Adrenal gland (tissue), 5 donors: ENCODE results near the gene RSKR.

Experiments used
- POLR2A ChIP-seq, 2 donors: fragments of 450-650 bp; IDR thresholded peaks; one replicate each; pipeline ENCODE4 v1.6.1; 2017; ENCODE audit warnings: antibody characterized with exemption in 2 of 2, mild to moderate bottlenecking in 2 of 2, moderate library complexity in 1 of 2
- TF ChIP-seq, protein P1 (sequence below), 6 experiments: fragments of 450-650 bp in 4 of 6; fragments of 200-600 bp in 2 of 6; sonication (generic) in 1 of 6; IDR thresholded peaks; 1 replicate in 5 of 6; 2 replicates in 1 of 6; pipeline versions ENCODE4 v1.5.1 to v1.8.0; 2016 to 2021; ENCODE audit warnings: antibody characterized with exemption in 6 of 6, mild to moderate bottlenecking in 2 of 6, moderate library complexity in 1 of 6
- donor health status: DM: no; HTN: no; CAD: no.

DNA sequence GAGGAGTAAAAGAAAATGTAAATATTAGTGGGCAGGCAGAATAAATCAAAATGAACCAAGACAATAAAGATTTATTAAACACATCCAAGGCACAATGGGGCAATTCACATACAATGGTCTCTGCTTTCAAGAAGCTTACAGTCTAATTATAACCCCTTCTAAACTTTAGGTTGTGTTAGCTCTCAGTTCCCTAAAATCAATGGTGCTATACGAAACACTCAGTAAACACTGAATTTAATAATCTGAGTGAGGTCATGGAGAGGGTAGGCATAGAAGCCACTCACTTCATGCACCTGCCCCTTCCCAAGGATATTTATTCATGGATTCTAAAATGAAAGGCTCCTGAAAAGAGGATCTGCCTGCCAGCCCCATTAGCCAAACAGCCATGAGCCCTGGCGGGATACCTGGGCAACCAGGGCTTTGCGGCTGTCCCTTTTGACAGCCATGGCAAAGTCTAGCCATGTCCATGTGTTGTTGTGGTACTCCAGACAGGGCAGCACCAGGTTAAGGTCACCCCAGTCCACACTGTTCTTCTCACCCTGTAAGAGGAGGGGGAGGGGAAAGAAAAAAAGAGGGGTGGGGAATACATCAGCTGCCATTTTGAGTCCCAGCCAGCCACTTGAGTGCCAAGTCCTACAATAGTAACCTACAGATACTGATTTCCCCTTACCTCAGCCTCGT is 1.4 kb upstream of the RSKR start:
- TF ChIP-seq, protein P1, sequence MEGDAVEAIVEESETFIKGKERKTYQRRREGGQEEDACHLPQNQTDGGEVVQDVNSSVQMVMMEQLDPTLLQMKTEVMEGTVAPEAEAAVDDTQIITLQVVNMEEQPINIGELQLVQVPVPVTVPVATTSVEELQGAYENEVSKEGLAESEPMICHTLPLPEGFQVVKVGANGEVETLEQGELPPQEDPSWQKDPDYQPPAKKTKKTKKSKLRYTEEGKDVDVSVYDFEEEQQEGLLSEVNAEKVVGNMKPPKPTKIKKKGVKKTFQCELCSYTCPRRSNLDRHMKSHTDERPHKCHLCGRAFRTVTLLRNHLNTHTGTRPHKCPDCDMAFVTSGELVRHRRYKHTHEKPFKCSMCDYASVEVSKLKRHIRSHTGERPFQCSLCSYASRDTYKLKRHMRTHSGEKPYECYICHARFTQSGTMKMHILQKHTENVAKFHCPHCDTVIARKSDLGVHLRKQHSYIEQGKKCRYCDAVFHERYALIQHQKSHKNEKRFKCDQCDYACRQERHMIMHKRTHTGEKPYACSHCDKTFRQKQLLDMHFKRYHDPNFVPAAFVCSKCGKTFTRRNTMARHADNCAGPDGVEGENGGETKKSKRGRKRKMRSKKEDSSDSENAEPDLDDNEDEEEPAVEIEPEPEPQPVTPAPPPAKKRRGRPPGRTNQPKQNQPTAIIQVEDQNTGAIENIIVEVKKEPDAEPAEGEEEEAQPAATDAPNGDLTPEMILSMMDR (IDR thresholded peaks at IDR 0.05): no peak
- TF ChIP-seq POLR2A (IDR thresholded peaks at IDR 0.05): no peak
